GM03348 (cell line): ENCODE results near the gene RASA2.
A peak's percentile ranks its signal among the peaks of the same experiment; 100 is the strongest.
"Not testable (repeated sequence)": the region's sequence is repeated elsewhere in the genome, so short reads cannot be mapped to it uniquely, and the experiment has no call there.

ENCODE experiments used
- DNase-seq: peaks from one replicate; pipeline ENCODE4 v3.0.0; 2012; ENCODE audit warnings: low spot score

The RASA2 gene

GRCh38 chr3:141578202-141578973, 91.6 kb downstream of the RASA2 start:
- DNase-seq: peak; percentile 21

GRCh38 chr3:141594357-141594756, 107.5 kb downstream of the RASA2 start:
- no peak for DNase-seq

GRCh38 chr3:141597931-141598330, 111.1 kb downstream of the RASA2 start:
- no peak for DNase-seq

- no peak for DNase-seq
Observed at GRCh38 chr3:141600331-141600730, 113.5 kb downstream of the RASA2 start.

- DNase-seq: no peak
Observed at GRCh38 chr3:141602706-141603105, 115.9 kb downstream of the RASA2 start.

- no peak for DNase-seq
Observed at GRCh38 chr3:141603473-141604035, 116.7 kb downstream of the RASA2 start.

- DNase-seq: no peak
Observed at GRCh38 chr3:141605883-141606282, 119.1 kb downstream of the RASA2 start.

- DNase-seq: no peak
Observed at GRCh38 chr3:141608438-141608837, 121.6 kb downstream of the RASA2 start.

GRCh38 chr3:141610939-141611338, 124.1 kb downstream of the RASA2 start:
- no peak for DNase-seq

GRCh38 chr3:141618103-141618910, 131.5 kb downstream of the RASA2 start:
- no peak for DNase-seq

- no peak for DNase-seq
Observed at GRCh38 chr3:141618938-141619337, 132.1 kb downstream of the RASA2 start.

- DNase-seq: no peak
Observed at GRCh38 chr3:141619450-141619849, 132.6 kb downstream of the RASA2 start.

GRCh38 chr3:141623691-141624090, 136.9 kb downstream of the RASA2 start:
- DNase-seq: no peak

- peak; percentile 42 for DNase-seq
Observed at GRCh38 chr3:141625506-141625905, 138.7 kb downstream of the RASA2 start.

- not testable (repeated sequence) for DNase-seq
Observed at GRCh38 chr3:141628334-141628733, 141.5 kb downstream of the RASA2 start.

- not testable (repeated sequence) for DNase-seq
Observed at GRCh38 chr3:141628868-141629441, 142.1 kb downstream of the RASA2 start.

GRCh38 chr3:141629976-141630375, 143.1 kb downstream of the RASA2 start:
- no peak for DNase-seq

GRCh38 chr3:141632779-141633374, 146.1 kb downstream of the RASA2 start:
- DNase-seq: no peak

- no peak for DNase-seq
Observed at GRCh38 chr3:141642215-141642614, 155.4 kb downstream of the RASA2 start.

GRCh38 chr3:141643391-141643790, 156.6 kb downstream of the RASA2 start:
- peak; percentile 67 for DNase-seq

GRCh38 chr3:141643796-141644195, 157.0 kb downstream of the RASA2 start:
- no peak for DNase-seq

- peak; percentile 77 for DNase-seq
Observed at GRCh38 chr3:141644931-141645330, 158.1 kb downstream of the RASA2 start.
